GM18907 (cell line): ENCODE data around the gene SH3D19.
"Not testable (repeated sequence)": the region's sequence is repeated elsewhere in the genome, so short reads cannot be mapped to it uniquely, and the experiment has no call there.

Experiments
- ATAC-seq: cut with Tn5 transposase; IDR thresholded peaks from one replicate; pipeline ENCODE4 v1.9.1; 2021; ENCODE audit warnings: mild to moderate bottlenecking, moderate library complexity; ENCODE audit not compliant: unreplicated experiment

Gene SH3D19

DNA sequence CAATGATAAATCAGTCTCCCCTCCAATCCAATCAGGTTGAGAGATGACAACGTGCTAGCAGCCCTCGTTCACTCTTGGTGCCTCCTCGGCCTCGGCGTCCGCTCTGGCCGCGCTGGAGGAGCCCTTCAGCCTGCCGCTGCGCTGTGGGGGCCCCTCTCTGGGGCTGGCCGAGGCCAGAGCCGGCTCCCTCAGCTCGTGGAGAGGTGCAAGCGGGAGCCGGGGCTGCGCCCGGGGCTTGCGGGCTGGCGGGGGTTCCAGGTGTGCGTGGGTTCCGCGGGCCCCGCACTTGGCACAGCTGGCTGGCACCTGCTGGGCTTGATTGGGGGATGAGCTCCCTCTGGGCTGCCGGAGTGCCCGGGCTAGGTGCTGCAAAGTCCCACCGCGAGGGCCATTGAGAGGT, 89.4 kb downstream of the SH3D19 start:
- no peak for ATAC-seq

- not testable (repeated sequence) for ATAC-seq
Observed at GRCh38 chr4:151235373-151235772, 90.0 kb downstream of the SH3D19 start.

GRCh38 chr4:151233600-151233999, 91.8 kb downstream of the SH3D19 start:
- no peak for ATAC-seq

DNA sequence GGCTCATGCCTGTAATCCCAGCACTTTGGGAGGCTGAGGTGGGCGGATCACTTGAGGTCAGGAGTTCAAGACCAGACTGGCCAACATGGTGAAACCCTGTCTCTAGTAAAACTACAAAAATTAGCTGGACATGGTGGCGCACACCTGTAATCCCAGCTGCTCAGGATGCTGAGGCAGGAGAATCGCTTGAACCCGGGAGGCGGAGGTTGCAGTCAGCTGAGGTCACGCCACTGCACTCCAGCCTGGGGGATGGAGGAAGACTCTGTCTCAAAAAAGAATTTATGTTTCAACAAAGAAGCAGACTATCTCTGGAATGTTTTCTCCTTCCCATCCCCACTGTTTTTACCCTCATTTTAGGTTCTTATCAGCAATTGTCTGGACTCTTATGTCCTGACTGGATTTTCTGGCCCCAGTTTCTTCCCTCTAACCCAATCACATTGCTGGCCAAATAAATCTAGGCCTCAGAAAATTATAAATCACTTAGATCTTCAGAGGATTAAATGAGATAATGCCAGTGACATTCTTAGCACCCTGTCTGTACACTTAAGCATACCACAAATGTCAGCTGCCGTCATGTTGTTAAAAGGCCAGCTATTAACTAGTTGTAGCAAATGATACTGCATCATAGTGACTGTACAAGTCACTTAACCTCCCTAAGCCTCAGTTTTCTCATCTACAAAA, 93.3 kb downstream of the SH3D19 start:
- ATAC-seq = no peak

DNA sequence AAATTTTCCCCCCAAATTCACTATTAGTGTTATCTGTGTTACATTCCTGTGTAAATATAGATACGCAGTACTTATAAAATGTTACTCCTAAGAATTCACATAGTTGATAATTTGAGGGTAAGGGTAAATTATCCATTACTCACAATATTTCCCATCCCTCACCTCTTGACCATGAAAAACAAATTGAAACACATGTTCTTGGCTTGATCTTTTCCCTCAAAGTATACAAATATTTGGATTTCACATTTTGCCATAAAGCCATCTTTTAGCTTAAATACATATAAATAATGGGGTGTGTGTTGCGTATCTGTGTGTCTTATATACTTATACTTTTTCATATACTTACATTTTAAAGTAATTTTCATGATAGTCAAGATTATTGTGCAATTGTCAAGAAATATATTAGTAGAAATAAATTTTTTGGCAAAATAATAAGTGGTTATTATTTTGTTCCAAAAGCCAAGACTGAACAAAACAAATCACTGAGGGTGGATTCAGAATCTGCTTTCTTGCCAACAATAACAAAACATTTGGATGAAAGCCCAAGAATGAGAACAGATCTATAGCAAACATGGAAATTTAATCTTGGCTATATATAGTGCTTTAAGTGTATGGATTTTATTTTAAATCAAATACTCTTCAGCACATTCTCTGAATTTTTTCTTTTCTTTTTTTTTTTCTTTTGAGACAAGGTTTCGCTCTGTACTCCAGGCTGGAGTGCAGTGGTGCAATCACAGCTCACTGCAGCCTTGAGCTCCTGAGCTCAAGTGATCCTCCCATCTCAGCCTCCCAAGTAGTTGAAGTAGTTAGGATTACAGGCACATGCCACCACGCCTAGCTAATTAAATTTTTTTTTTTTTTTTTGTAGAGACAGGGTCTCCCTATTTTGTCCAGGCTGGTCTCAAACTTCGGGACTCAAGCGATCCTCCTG, 97.0 kb downstream of the SH3D19 start:
- ATAC-seq = no peak

DNA sequence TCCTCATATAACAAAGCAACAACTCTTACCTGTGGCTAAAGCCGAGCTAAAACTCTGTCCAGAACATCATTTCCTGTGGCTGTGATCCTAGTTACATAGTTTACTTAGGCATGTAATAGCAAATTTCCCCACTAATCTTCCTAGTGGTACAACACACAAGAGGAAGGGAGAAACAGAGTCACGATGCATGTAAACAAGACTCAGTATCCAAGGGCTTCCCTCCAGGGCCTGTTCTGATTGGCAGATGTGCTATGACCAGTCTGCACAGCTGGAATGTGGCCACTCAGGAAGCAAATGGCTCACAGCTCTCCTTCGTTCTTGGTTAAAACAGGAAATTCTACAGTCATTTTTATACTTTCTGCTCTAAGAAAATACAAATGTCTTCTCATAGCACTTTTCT, 97.7 kb downstream of the SH3D19 start:
- ATAC-seq = no peak

DNA sequence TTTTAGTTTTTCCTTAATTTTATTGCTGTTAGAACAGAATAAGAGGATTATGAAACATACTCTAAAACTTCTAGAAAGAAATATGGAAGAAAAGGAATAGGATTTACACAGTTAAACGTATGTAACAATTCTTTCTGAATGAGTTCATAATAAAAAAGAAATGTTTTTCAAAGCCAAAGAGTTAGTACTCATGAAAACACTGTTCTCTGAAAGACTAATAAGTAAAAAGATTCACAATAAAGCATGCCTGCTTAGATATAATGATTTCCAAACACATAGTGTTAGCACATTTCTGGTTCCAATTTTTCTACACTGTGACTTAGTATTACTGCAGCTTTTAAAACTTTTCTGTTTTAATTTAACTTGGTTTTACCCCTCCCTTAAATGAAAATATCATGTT, 98.2 kb downstream of the SH3D19 start:
- no peak for ATAC-seq

GRCh38 chr4:151226004-151226932, 99.1 kb downstream of the SH3D19 start:
- no peak for ATAC-seq

- ATAC-seq = no peak
Observed at GRCh38 chr4:151223465-151223864, 101.9 kb downstream of the SH3D19 start.

GRCh38 chr4:151219948-151220347, 105.5 kb downstream of the SH3D19 start:
- no peak for ATAC-seq

DNA sequence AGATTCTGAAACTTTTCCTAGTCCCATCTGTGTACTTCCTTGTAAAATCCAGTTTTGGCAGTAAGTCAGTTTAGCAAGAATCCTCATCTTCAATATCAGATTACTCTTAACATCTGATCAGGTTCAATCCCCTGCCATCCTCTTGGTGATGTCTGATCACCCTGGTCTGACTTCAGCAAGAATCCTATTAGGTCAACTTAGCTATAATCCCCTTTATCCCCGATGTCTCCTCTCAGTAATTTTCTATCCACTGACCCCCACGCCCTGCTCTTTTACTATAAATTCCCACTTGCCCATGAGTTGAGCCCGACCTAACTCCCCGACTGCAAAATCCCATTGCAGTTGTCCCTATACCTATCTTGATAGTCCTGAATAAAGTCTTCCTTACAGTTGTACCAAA, 106.3 kb downstream of the SH3D19 start:
- ATAC-seq = no peak

GRCh38 chr4:151218343-151218742, 107.1 kb downstream of the SH3D19 start:
- ATAC-seq = no peak

DNA sequence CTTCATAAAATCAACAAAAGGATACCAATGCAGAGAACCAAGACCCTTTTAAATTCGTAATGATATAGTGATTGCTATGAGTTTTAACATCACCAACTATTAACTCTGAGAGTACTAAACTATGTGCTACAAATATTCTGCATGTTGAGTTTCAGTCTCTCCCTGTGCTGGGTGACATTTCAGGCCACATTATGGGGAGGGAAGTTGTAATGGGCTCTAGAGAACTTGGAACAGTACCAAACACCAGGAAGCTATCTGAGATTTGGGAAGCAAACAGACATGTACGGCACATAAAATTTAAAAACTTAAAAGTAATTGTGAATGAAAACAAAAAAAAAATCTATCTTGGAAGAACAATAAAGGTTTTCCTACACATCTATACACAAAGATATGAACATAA, 108.1 kb downstream of the SH3D19 start:
- no peak for ATAC-seq

- no peak for ATAC-seq
Observed at GRCh38 chr4:151215295-151215694, 110.1 kb downstream of the SH3D19 start.

DNA sequence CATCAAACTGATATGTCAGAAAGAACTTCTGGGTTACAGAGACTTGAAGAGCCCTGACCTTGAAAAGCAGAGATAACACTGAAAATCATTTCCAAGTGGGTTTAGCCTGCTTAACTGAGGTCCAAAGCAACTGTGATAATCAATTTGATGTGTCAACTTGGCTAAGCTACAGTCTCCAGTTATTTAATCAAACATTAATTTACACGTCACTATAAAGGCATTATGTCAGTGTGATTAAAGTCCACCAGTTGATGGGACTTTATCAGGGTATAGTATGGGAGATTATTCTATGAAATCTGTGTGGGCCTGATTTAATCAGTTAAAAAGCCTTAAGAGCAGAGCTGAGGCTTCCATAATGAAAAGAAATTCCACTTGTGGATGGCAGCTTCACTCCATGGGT, 117.5 kb downstream of the SH3D19 start:
- no peak for ATAC-seq

DNA sequence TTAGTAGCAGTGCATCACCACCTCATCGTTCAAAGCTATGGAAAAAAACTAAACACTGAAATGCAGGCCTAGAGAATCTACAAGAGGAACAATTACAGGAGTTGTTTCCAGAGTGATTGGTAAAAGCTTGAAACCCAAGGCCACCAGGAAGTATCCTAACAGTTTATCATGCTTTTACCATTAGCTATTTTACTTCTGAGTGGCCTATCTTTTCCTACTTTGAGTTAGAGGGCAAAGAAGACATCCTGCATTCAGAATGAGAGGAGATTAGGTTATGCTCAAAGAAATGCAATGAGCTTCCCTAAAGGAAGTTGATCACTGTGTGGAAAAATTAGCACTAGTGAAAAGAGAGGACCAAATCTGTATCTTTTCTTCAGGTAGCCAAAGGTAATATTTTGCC, 118.2 kb downstream of the SH3D19 start:
- no peak for ATAC-seq

DNA sequence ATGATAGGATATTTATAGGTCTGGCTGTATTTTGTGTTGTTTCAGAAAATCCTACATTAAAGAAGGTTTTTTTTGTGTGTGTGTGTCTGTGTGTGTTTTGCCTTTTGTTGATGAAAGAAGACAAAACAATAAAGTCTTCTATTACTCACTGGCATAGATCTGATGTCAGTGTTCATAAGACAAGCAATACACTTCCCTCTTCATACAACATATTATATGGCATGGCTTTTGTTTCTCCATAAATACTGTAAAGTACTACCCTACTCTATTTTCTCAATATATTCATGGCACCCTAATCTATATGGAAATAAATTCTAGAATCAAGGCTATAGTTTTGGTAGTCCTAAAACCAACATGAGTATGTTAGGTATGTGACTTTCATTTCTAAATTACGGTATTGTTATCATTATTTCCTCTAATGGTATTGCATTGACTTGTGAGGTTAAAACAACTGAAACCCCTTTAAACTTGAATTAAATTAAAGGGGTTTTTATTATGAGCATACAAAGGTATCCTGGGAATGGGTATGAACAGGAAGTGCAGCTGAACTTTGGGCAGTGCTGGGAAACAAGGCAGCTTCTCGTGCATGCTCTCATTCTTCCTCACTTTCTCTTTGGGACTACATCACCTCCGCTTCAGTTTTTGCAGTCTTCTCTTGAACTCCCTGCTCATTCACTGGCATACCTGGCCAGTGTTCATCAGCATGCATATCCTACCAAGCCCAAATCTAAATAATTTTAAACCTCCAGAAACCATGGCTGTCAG, 119.0 kb downstream of the SH3D19 start:
- ATAC-seq = no peak

DNA sequence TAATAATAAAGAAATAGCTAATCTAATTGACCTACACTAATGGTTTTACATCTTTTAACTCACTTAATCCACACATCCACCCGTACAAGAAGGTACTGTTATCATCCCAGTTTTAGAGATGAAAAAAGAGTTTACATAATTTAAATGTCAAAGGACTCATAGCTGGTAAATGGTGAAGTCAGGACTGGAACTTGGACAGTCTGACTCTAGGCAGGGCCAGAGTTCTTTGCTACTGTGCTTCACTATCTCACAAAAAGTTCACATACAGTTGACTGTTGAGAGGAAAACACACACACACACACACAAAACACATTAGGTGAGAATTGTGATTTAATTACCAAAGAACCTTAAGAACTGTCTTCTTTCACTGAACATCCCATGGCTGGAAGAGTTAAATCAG, 119.7 kb downstream of the SH3D19 start:
- no peak for ATAC-seq

GRCh38 chr4:151204925-151205524, 120.4 kb downstream of the SH3D19 start:
- ATAC-seq = no peak

DNA sequence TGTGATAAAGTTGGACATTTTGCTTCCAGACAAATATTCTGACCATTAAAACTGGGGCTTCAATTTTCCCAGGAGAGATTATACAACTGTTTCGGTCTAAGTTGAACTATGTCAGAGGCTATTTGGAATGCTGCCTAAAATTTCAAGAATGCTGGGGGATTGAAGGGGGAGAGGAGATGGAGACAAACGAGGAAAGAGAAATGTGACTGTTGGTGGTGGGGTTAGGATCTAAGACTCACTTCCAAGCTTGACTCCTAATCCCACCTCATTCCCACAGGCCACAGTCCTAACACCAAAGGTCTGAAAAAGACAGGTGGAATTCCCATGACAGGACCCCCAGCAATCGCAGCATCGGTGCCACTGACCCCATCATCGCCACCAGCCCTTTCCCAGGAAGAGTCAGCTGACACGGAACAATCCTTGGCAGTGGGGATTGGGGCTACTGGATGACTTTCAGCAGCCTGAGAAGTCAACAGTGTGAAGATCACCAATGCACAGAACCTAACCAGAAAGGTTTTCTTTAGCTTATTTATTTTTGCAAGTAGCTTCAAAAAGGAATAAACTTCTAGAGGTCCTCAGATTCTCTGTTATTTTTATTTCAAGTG, 122.5 kb downstream of the SH3D19 start:
- no peak for ATAC-seq
